ENCODE measurements around the gene XIRP2. TPM values are rescaled to one million over a fixed set of nuclear protein-coding genes. Genes with fewer than 3 reads are reported as not detected.
"Not testable (repeated sequence)": the region's sequence is repeated elsewhere in the genome, so short reads cannot be mapped to it uniquely, and the experiment has no call there.

XIRP2 gene
- total RNA-seq, 1 donor from 2014 or later = not detected

GRCh38 chr2:167052825-167053224 is 164.5 kb downstream of the XIRP2 start:
- DNase-seq (ENCODE audit: low read depth) = peak; percentile 38

DNA sequence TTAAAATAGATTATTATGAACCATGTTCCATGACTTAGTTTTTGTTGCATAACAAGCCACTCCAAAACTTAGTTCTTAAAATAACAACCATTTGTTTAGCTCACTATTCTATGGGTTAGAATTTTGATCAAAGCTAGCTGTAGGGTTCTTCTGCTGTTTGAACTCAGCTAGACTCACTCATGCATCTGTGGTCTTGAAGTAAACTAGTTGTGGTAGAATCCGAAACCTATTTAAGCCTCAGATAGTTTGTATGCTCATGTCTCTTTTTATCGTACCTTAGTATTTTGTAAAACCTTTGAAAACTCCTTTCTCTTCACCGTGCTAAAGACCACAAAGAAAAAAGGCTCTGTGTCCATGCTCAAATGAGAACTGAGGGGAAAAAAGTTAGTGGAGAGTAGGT is 166.6 kb downstream of the XIRP2 start:
- no peak for DNase-seq (ENCODE audit: low read depth)

GRCh38 chr2:167057446-167057845 is 169.2 kb downstream of the XIRP2 start:
- no peak for DNase-seq (ENCODE audit: low read depth)

DNA sequence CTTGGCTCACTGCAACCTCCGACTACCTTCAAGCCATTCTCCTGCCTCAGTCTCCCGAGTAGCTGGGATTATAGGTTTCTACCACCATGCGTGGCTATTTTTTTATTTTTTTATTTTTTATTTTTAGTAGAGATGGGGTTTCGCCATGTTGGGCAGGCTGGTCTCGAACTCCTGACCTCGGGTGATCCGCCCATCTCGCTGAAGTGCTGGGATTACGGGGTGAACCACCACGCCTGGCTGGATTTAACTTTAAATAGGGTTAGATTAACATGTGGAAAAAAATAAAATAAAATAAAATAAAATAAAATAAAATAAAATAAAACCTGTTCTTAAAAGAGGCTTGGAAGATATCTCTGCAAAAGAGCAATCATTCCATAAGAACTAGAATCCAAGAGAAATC is 170.9 kb downstream of the XIRP2 start:
- DNase-seq (ENCODE audit: low read depth) = no peak

- DNase-seq (ENCODE audit: low read depth) = peak; percentile 3
These were observed 181.6 kb downstream of the XIRP2 start for GRCh38 chr2:167069855-167070254.

DNA sequence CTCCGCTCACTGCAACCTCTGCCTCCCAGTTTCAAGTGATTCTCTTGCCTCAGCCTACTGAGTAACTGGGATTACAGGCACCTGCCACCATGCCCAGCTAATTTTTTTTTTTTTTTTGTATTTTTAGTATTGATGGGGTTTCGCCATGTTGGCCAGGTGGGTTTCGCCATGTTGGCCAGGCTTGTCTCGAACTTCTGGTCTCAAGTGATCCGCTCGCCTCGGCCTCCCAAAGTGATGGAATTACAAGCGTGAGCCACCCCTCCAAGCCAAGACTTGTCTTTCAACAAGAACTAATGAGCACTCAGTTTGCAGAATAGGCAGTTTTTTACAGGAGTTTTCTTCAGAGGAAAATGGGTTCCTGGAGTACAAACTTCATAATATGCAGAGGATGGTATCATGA is 187.4 kb downstream of the XIRP2 start:
- not testable (repeated sequence) for DNase-seq (ENCODE audit: low read depth)

DNA sequence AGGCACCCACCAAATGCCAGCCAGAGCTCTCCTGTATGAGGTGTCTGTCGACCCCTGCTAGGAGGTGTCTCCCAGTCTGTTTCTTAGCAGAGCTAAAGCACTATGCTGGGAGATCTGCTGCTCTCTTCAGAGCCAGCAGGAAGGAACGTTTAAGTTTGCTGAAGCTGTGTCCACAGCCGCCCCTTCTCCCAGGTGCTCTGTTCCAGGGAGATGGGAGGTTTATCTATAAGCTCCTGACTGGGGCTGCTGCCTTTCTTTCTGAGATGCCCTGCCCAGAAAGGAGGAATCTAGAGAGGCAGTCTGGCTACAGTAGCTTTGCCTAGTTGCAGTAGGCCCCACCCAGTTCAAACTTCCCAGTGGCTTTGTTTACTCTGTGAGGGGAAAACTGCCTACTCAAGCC is 210.7 kb downstream of the XIRP2 start:
- not testable (repeated sequence) for DNase-seq (ENCODE audit: low read depth)

- DNase-seq (ENCODE audit: low read depth) = no peak
These were observed 212.2 kb downstream of the XIRP2 start for GRCh38 chr2:167100506-167100905.

DNA sequence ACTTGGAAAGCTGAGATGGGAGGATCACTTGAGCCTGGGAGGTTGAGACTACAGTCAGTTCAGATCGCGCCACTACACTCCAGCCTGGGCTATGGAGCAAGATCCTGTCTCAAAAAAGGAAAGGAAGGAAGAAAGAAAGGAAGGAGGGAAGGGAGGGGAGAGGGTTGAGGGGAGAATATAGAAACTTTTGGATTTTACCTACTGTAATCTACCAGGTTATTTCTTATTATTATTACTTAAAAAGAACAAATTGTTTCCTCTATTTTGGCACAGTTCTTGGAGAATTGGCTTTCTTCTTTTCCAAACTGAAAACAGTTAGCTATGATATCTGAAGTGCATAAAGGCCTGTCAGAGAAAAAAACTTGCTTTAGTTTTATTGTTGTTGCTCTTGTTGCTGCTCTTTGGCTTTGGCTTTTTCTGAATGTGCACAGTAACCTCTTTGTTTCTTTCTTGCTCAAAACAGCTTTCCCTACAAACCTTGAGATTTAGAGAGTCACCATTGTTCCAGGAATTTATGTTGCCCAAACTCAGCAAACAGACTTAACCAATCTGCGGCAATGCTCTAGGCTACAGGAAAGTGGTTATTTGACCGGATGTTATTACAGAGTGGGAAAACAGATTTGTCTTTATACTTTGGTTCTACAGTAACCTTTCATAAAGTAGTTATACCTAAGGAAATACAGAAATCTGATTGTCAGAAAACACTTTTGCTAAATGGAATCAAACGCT is 214.9 kb downstream of the XIRP2 start:
- DNase-seq (ENCODE audit: low read depth) = no peak

DNA sequence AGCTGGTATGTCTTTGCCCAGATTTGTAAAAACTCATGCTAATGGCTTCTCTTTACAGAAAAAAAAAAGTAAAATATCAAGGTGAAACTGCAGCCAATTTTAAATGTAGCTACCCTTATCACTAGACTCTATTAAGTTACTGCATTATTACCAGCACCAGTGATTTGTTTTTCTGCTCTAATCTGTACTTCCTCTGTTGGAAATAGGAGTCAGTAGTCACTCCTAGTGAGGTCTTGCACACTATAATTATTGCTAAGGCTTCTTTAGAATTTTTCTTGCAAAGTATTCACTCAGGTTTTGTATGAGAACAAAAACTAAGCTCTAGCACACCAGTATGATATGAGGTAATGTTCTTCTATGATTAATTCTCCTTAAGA is 215.5 kb downstream of the XIRP2 start:
- DNase-seq (ENCODE audit: low read depth) = no peak

DNA sequence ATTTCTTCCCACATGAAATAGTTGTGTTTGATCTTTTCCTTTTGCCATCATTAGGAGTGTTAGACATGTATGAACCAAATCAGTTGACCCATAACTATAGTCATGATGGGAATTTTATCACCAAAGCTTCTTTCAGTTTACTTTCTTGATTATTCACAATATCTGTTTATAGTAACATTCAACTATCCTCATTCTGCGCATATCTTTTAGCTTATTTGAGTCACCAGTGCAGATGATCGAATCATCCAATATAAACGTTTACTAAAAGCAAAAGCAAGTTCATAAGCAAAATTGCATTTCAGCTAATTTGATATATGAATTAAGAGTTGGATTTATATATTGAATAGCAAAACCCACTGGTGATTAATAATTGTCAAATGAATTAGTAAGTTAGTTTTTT is 216.4 kb downstream of the XIRP2 start:
- DNase-seq (ENCODE audit: low read depth) = no peak

DNA sequence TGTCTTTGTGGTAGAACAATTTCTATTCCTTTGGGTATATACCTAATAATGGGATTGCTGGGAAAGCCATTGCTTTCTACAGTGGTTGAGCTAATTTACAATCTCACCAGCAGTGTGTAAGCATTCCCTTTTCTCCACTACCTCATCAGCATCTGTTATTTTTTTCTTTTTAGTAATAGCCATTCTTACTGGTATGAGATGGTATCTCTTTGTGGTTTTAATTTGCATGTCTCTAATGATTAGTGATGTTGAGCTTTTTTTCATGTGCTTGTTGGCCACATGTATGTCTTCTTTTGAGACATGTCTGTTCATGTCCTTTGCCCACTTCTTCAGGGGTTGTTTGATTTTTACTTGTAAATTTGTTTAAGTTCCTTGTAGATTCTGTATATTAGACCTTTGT is 221.4 kb downstream of the XIRP2 start:
- not testable (repeated sequence) for DNase-seq (ENCODE audit: low read depth)

- DNase-seq (ENCODE audit: low read depth) = no peak
These were observed 222.1 kb downstream of the XIRP2 start for GRCh38 chr2:167110345-167110744.

DNA sequence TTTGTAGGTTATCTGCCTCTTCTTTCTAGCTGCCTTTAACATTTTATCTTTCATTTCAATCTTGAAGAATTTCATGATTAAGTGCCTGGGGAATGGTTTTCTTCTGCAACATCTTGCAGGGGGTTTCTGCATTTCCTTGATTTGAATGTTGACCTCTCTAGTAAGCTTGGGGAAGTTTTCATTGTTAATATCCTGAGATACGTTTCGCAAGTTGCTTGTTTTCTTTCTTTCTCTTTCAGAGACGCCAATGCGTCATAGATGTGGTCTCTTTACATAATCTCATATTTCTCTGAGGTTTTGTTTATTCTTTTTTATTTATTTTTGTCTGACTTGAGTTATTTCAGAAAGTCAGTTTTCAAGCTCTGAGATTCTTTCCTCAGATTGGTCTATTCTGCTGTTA is 225.7 kb downstream of the XIRP2 start:
- DNase-seq (ENCODE audit: low read depth) = no peak

- DNase-seq (ENCODE audit: low read depth) = no peak
These were observed 227.3 kb downstream of the XIRP2 start for GRCh38 chr2:167115541-167115940.

DNA sequence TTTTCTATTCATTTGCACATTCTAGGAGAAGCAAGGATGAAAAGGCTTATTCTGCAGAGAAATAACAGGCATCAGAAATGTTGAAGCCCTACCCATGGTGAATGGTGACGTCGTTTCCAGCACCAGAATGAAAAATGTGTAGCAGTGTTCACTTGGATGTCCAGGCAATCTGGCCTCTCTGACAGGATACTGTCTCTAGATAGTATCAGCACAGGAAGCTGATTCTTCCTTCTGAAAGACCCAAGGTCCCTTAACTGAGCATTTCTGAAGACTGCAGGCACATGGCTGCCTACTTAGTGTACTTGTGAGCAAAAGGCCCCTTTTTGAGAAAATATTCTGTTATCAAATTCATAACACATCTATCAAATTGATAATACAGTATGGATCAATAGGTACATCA is 234.1 kb downstream of the XIRP2 start:
- no peak for DNase-seq (ENCODE audit: low read depth)

DNA sequence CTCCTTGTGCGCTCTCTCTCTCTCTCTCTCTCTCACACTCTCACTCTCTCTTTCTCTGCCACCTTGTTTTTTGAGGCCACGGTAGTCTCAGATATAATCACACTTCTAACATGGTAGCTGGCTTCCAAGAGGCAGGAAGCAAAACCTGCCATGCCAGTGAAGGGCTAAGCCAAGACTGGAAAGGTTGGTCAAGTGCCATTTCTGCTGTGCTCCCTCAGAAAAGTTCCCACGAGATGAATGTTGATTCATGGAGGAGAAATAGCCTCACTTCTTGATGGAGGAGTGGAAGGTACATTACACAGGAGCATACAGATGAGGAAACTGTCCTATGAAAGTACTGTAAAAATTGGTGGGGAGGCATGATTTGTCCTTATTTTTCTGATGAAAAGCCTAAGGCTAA is 237.9 kb downstream of the XIRP2 start:
- no peak for DNase-seq (ENCODE audit: low read depth)

DNA sequence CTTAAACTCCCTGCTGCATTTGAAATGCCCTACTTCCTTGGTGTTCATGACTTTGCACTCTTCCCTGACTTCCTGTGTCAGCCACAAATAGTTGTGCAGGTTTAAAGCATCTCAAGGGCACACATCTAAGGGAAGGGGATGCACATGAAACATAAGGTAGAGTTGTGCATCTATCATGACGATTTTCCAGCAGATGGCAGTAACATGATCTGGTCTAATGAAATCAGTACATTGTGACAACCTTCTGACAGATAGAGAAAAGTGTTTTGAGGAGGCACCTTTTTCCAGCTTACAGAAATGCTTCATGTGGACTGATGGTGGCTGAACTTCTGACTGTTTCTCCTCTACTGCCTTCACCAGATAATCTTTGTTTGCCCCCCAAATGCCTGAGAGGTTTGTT is 238.9 kb downstream of the XIRP2 start:
- DNase-seq (ENCODE audit: low read depth) = peak; percentile 46

GRCh38 chr2:167128130-167128529 is 239.8 kb downstream of the XIRP2 start:
- DNase-seq (ENCODE audit: low read depth) = no peak

GRCh38 chr2:167132066-167132465 is 243.8 kb downstream of the XIRP2 start:
- DNase-seq (ENCODE audit: low read depth) = no peak

DNA sequence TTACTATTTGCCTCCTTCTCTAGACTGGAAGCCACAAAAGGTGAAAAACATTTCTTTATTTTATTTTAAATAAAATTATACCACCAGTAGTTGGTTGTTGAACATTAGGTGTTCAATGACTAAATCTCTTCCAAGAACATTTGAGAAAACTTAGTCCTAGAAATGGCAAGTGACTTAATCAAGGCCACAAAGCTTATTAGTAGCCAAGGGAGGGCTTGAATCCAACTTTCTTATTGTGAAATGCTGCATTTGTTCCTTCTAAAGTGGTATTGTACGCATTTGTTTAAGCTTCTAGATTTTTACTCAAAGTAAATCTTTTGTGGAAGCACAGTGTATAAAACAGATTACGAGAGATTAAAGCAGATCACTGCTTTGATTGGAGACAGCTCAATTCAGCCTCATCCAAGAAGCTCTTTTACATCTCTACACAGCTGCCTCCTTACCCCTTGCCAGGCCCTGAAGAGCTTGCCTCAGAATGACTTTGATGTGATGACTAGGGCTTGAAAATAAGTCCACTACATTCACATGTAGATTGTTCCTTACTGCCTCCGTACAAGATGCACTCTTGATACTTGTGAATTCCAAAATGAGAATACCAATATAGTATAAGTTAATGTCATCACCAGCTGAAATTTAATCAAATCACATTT is 244.8 kb downstream of the XIRP2 start:
- no peak for DNase-seq (ENCODE audit: low read depth)

DNA sequence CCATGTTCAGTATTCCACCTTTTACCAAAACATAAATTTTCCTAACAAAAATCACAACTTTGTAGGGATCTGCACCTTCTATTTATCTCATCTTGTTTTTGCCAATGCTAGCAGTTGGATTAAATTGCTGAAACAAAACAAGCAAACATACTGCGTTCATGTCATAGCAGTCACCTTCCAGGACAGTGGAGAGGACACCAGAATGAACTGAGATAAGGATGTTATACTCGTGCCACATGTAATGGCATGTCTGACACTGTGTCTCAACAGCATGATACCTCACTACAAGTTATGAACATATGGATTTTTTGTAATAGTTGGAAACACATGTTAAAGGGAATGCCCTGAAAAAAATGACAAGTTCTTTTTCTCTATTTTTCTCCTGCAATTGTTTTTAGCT is 245.3 kb downstream of the XIRP2 start:
- no peak for DNase-seq (ENCODE audit: low read depth)

DNA sequence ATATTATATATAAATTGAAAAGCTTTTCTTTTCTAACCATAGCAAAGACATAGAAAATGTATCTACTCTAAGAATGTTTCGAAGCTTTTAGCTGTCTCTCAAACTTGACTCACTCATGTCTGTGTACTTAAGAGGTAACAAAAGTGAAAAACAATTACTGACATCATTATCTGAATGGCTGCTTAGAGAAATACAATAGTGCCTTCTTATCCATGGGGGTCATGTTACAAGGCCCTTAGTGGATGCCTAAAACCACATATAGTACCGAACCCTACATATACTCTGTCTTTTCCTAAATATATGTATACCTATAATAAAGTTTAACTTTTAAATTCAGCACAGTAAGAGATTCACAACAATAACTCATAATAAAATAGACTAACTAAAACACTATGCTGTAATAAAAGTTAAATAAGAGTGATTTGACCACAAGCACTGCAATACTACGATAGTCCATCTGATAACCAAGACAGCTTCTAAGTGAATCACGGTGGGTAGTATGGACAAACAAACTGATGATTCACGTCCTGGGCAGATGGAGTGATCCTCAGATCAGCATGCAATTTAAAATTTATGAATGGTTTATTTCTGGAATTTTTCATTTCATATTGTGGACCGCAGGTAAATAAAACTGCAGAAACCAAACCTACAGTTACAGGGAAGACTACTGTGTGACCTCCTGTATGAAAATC is 246.2 kb downstream of the XIRP2 start:
- DNase-seq (ENCODE audit: low read depth) = peak; percentile 56
